ENCODE results near the gene CATSPER2.
"Not testable (repeated sequence)": the region's sequence is repeated elsewhere in the genome, so short reads cannot be mapped to it uniquely, and the experiment has no call there.

CATSPER2 gene

DNA sequence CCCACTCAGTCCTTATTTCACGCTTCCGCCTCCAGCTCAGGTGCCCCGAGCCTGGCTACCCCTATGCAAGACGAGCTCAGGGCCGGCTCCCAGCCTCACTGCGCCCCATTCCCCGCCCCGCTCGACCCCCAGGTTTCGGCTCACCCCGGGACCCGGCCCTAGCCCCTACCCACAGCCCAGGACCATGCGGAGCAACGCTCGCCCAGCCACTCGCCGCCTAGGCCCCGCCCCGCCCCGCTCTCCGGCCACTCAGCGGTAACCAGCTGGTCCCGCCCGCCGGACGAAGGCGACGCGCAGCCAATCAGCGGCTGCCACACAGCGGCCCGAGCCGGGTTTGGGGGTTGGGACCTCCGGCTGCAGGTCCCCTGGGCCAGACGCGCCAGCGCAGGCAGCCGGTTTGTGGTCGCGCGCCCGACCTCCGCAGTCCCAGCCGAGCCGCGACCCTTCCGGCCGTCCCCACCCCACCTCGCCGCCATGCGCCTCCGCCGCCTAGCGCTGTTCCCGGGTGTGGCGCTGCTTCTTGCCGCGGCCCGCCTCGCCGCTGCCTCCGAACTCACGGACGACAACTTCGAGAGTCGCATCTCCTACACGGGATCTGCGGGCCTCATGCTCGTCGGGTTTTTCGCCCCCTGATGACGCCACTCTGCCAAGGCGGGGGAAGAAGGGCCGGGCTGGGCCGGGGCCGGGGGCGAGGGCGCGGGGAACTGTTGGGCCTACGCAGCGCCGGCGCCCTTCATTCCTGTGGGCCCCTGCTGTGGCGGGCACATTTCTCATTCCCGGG, at the start of gene CATSPER2:
Gene CATSPER2 (minus strand): TSS at position 196 of the 781 bp plus-strand sequence. CDS start 783 bp downstream, outside the sequence.
- no peak for DNase-seq

- not testable (repeated sequence) for DNase-seq
Observed at GRCh38 chr15:43693148-43694022, 44.7 kb upstream of the CATSPER2 start, which contains the start of gene CKMT1A. Gene CKMT1A, plus strand, starts transcription at chr15:43693859. Its CDS starts 192 bp downstream, at chr15:43694051.

- DNase-seq: not testable (repeated sequence)
Observed at GRCh38 chr15:43692679-43693078, 44.0 kb upstream of the CATSPER2 start.

DNA sequence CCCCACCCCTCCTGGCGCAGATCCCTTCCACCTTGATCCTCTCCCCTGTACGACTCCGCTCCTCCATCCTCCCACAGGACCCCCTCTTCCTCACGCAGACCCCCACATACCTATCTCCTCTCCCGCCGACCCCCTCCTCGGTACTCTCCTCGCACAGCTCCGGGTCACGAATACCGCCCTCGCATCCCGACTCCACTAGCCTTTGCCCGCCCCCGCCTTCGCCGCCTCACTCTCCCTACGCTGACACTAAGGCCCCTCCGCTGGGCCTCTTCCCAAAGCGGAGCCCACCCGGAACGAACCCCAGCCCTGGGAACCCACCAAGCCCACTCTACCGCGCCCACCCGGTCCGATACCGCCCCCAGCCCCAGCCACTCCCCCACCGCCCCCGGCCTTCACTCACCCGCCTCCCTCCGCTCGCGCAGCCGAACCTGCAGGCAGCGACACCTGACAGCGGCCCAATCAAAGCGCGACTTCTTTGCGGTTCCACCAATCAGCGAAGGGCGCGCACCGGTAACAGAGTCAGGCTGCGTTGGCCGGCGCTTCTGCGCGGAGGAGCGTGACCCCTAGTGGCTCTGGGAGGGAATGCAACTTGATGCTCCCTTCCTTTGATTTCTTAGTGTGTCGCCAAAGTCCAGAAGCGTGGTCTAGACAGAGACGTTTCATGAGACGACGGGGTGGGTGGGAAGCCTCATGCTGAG, 41.1 kb upstream of the CATSPER2 start:
- DNase-seq: not testable (repeated sequence)

DNA sequence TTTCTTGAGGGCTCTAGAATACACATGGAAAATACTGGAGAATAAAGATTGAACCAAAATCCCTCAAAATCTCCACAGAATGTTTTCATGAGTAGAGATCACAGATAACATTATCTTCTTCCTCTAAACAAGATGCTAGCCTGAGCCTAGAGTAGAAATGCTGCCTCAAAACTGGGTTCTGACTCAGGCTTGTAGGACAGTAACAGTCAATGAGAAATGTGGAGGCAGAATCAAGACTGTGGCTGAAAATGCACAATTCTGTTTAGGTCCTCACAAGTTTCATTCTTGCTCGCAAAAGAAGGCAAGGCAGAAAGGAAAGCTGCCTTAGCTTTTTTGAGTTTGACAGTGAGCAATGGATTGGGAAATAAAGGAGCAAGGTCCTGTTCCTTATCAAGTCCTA, 25.5 kb upstream of the CATSPER2 start:
- not testable (repeated sequence) for DNase-seq

GRCh38 chr15:43666177-43666576, 17.5 kb upstream of the CATSPER2 start:
- not testable (repeated sequence) for DNase-seq

DNA sequence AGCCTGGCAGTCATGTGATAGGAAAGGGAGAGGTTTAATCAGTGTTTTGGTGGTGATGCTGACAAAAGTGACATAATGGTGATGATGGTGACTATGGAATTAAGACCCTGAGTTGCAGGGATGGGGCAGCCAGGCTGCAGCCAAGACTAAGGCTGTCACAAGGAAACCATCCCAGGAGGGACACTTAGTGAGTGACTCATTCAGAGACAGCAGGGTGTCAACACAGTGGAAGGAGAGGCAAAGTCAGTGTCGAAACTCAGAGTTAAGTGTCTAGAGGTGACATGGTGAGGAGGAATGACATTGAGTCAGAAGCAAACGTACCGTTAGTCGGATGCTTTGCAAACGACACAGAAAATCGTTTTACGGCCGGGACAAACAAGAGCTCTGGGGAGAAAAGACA, 14.7 kb upstream of the CATSPER2 start:
- not testable (repeated sequence) for DNase-seq

DNA sequence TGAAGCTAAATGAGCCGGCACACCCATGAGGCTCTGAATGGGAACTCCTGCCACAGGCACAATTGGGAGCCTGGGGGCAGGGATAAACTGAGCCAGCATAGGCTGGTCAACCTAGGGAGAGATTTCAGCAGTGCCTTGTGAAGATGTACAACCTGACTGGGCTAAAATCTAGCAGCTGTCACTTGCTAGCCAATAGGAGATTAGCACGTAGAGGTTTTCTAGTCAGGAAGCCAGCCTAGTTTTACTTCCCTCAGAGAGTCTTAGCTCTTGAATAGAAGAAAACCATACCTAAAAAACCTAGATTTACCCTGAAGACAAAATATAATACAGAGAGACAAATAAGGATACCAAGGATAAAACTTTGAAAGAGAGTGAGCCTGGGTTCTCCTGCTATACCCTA, 13.6 kb upstream of the CATSPER2 start:
- DNase-seq: not testable (repeated sequence)

DNA sequence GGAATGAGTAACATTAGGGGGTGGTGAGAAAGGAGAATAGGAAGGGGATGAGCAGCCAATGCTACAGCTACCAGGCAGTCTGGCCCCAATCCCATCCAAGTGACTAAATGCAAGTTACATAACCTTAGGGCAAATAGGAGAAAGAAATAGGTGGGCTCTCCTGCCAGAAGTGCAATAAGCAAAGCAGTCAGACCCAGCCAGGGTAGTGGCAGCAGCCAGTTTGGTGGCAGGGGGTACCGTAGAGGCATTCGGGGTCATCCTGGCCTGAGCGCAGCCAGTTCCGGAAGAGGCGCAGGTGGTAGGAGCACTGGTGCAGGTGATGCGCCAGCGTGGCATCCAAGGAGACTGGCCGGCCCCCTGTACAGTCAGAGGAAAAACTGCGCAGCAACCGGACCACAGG, 11.1 kb upstream of the CATSPER2 start:
- not testable (repeated sequence) for DNase-seq

GRCh38 chr15:43649430-43649926, 834 bp upstream of the CATSPER2 start:
- not testable (repeated sequence) for DNase-seq

GRCh38 chr15:43638464-43639204, 10.0 kb downstream of the CATSPER2 start:
- not testable (repeated sequence) for DNase-seq

DNA sequence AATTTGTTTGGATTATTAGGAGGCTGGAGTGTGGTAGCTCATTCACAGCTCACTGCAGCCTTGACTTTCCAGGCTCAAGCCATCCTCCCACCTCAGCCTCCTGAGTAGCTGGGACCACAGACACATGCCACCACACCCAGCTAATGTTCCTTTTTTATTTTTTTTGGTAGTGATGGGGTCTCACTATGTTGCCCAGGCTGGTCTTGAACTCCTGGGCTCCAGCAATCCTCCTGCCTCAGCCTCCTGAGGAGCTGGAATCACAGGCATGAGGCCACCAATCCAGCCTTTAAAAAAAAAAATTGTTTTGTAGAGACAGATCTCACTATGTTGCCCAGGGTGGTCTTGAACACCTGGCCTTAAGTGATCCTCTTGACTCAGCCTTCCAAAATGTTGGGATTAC, 21.7 kb downstream of the CATSPER2 start:
- DNase-seq: not testable (repeated sequence)

GRCh38 chr15:43625106-43625505, 23.5 kb downstream of the CATSPER2 start:
- DNase-seq: no peak

- DNase-seq: not testable (repeated sequence)
Observed at GRCh38 chr15:43622068-43622799, 26.4 kb downstream of the CATSPER2 start.

DNA sequence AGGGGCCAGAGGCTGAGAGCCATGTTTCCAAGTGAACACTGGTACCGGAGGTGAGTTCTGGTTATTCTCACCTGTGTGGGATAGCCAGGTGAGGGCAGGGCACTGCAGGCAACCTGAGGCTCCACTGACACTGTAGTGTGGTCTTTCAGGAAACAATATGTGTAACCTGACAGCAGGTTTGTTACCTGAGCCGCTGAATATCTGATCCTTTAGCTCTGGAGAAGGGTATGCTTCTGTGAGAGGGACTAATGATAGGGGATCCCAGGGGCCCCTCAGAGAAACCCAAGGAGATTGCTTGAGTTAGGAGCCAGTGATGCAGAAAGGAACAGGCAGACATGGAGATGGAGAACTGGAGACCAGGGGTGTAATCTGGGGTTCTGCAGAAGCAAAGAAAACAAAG, 29.9 kb downstream of the CATSPER2 start, which contains the start of gene STRC:
Gene STRC (minus strand): TSS at position 101 of the 400 bp plus-strand sequence. CDS start 78 bp downstream, at position 23.
- not testable (repeated sequence) for DNase-seq

- not testable (repeated sequence) for DNase-seq
Observed at GRCh38 chr15:43617750-43618149, 30.9 kb downstream of the CATSPER2 start.

- not testable (repeated sequence) for DNase-seq
Observed at GRCh38 chr15:43602233-43602632, 46.4 kb downstream of the CATSPER2 start.

- not testable (repeated sequence) for DNase-seq
Observed at GRCh38 chr15:43600200-43600599, 48.4 kb downstream of the CATSPER2 start.

DNA sequence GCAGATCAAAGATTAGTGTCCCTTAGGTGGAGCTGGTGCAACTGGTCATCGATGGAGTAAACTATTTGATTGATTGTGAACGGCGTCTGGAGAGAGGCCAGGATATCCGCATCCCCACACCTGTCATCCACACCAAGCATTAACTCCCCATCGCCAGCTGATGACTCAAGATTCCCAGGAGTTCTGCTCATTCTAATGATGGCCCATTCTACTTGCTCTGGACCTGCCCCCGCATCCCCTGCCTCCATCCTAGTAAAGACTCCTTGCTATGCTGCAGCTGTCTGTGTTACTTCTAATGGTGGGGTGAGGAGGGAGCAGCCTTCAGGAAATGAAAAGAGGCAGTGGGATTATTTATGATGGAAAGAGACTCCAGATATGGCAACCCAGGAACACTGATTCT, 49.5 kb downstream of the CATSPER2 start:
- not testable (repeated sequence) for DNase-seq

DNA sequence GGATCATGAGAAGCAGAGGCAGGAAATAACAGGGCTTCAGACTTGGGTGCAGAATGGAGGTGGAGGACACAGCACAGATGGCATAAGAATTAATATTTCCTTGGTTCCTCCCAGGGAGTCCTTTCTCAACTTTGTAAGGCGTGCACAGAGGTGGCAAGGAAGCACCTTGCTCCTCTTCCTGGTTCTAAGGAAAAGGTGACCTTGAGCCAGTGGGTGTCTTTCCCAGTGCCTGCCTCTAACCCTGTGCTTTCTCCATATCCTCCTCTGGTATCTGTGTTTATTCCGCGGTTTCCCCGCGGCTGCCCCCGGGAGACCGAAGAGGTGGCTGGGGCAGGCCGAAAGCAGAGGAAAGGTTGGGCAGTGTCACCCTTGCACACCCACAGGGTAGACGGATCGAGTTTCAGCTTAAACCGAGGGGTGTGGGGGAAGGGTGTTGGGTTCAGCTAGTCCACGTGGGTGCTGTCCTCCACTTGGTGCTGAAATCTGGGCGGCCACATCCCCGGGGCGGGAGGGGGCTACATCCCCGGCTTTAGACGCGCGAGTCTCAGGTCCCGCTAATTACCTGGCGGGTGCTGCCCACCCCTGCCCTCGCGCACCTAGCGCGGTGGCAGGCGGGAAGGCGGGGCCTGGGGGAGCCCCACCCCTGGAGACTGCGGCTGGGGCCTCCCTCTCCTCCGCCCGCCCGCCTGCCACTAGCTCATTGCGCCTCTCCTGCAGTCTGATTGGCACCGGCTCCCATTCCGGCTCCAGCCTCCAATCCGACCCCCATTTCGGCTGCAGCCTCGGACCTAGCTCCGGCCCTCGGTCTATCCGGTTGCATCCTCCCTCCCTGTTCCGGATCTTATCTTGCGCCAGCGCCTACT, 55.1 kb downstream of the CATSPER2 start, which contains the start of gene CKMT1B:
Gene CKMT1B (plus strand): TSS at position 700 of the 863 bp plus-strand sequence. CDS start 192 bp downstream, outside the sequence.
- not testable (repeated sequence) for DNase-seq
